NCI-H146 treated with DMSO at 0.1 percent for 48 hours (cell line): ENCODE measurements around the gene TRAF3.
"Not testable (repeated sequence)": the region's sequence is repeated elsewhere in the genome, so short reads cannot be mapped to it uniquely, and the experiment has no call there.

Experiments used
- DNase-seq: peaks from one replicate; lab custom pipeline; 2025; ENCODE audit not compliant: unreplicated experiment; lab: John Stamatoyannopoulos, UW

The TRAF3 gene

DNA sequence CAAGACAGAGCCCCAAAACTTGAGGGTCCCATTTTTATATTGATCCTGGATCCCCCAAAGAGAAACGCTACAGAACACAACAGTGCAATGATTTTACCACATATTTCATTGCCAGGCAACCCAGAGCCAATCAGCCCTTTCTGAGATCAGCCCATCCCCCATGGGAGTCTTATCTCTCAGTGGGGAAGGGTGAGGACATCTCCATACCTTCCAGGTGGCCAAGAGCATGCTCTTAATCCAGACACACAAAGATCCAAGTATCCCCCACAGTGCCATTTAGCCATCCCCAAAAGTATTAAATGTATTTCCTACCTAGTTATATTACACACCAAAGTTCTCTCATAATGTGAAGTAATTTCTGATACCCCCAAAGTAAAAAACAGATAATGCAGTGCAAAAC lies 82.7 kb downstream of the TRAF3 start:
- no peak for DNase-seq

DNA sequence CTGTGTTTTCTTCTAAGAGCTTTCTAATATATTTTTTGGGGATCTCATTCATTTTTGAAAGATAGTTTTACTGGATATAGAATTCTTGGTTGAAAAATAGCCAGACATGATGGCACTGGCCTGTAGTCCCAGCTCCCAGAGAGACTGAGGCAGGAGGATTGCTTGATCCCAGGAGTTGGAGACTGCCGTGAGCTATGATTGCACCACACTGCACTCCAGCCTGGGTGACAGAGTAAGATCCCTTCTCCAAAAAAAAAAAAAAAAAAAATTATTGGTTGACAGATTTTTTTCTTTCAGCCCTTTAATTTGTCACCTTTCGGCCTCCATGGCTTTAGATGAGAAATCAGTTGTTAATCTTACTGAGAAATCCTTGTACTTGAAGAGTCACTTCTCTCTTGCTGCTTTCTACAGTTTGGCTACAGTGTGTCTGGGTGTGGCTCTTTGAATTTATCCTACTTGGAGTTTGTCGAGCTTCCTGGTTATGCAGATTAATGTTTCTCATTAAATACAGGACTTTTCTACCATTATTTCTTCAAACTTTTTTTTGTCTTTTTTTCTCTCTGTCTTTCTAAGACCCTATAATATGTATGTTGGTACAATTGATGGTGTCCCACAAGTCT lies 85.0 kb downstream of the TRAF3 start:
- DNase-seq, result no peak

DNA sequence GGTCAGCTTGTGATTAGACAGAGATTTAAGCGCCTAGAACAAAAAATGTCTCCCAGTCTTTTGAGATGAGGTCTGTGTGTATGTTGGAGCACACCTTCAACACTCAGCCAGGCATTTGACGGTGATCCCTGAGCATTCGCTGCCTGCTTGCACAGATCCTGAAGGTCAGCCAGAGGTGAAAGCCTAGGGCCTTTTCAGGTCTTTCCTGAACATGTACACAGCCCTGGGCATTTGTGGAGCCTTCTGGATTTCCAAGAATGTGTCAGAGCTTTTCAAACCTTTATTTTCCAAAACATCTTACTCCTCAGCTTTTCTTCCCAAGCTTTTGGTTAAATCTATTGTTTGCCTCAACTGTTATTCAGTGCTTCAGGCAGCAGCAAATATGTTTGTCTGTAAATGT lies 86.1 kb downstream of the TRAF3 start:
- no peak for DNase-seq

DNA sequence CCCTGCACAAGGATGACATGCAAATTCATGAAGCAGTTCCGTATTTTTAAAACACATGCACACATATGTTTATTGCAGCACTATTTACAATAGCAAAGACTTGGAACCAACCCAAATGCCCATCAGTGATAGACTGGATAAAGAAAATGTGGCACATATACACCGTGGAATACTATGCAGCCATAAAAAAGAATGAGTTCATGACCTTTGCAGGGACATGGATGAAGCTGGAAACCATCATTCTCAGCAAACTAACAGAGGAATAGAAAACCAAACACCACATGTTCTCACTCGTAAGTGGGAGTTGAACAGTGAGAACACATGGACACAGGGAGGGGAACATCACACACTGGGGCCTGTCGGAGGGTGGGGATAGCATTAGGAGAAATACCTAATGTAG lies 88.7 kb downstream of the TRAF3 start:
- DNase-seq, result not testable (repeated sequence)

DNA sequence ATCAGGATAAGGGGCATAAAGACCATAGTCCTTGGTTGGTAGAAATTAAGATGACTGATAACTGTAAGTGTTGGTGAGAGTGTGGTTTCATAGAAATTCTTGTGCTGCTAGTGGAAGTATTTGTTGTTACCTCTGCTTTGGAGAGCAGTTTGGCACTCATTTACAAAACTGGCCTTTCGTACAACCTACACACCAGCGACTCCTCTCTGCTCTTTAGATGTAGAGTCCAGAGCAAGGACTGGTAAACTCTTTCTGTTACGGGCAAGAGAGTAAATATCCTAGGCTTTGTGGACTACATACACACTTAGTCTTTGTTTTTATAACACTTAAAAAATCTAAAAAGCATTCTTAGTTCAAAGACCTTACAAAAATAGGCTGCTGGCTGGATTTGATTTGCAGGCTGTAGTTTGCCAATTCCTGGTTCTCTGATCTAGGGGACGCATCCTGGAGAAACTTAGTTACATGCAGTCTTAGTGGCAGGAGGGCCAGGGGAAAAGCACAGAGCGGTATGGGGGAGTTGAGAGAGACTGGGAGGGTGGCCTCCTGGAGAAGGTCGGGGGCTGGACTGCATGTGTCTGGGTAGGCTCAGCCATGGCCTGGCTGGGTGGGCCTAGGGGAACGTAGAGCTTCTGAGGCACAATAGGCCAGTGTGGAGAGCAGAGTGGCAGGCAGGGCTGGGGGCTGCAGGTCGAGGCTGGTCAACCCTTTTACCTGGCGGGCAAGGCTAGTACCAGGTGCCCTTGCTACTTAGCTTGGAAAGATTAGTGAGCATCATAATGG lies 89.9 kb downstream of the TRAF3 start:
- DNase-seq, result no peak

DNA sequence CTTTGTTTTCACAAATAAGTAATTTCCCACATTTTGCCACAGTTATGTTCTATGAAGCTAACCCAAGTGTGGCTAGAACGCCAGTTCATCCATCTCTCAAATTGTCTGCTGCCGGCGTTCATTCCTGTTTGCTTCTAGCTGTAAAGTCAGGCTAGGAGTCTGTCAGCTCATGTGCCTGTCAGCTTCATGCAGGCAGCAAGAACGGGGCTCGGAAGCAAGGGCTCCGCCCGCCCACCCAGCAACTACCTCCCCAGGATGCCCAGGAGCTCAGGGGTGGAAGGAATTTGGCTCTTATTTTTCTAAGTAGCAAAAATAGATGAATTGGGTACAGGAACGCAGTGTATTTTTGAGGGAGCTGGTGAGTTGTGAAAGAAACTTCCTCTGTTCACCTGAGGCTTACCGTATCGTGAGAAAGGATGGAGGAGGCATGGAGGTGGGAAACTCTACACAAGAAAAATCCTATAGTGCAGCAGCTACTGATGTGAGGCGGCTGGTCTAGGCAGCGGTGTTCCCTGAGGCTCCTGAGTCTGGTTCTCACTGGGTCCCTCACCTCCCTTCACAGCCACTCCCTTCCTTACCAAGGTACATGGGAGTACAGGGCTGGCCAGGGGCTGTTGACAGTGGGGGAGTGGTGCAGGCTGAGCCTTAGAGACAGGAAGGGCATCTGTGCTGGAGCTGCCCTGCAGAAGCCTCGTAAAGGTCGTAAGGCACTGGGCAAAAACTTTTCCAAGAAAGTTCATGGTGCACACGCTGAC lies 90.8 kb downstream of the TRAF3 start:
- DNase-seq, result no peak

DNA sequence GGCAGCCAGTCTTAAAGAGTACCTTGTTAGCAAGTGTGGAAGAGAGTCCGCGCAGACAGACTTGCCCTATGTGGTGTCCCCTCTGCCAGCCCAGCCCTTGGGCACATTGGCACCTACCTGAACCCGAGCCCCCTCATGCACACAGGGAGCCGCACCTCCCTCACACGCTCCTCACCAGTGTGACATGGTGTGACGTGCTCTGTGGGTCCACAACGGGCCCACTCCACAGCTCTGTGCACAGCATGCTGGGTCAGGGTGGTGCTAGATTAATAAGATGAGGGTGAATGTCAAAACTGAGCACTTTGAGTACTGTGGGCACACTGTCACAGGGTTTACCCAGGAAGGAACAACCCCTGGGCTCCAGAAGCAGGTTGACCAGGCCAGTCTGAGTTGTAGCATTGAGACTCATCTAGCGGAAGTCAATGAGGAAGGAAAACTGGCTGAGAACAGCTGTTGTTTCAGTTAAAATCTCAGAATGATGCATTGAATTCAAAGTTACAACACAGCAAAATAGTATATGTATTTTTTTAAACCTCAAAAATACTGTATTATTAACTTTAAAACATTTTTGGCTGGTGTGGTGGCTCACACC lies 91.8 kb downstream of the TRAF3 start:
- no peak for DNase-seq

DNA sequence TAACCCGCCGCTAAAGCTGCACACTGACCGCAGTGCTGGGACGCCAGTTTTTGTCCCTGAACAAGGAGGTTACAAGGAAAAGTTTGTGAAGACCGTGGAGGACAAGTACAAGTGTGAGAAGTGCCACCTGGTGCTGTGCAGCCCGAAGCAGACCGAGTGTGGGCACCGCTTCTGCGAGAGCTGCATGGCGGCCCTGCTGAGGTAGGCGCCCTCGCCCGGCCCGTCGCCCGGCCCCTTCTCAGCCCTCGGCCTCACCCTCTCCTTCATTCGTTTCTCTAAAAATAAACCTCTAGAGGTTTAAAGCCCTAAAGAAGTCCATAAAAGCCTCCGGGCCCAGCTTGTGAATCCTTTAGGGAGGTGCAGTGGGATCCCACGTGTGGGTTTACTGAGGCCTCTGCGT lies 93.0 kb downstream of the TRAF3 start:
- no peak for DNase-seq

DNA sequence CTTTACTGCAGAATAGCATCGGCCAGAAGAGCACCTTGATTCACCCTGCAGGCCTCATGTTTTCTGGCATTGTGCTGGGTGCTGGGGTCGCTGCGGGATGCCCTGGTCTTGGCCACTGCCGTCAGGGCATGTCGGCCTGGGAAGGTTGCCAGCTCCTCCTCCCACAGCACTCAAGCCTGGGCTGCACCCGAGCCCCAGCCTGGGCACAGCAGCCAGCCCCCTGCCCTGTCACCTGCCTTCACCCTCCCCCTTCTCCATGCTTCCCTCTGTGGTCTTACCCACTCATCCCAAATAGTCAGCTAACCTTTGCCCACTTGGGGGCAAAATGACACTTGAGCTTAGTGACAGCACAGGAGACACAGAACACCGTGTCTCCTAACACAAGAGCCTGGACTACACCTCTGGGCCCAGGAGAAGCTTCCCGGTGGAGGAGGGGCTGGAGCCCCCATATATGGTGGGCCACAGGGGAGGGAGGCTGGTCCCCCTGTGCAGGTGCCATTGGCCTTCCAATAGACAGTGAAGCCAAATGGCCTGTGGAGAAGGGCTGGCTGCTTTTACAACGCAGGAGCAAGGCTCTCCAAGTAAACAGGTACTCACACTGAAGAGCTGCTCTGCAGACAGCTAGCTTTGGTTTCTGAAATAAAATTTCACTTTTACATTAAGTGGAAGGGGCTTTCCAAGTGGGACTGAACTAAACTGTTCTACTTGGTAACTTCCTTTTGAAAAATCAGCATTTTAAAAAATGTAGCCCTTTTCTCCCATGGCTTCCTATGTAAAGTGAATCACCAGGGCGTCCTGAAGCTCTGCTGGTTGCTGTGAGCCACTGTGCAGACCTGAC lies 94.0 kb downstream of the TRAF3 start:
- DNase-seq, result no peak

DNA sequence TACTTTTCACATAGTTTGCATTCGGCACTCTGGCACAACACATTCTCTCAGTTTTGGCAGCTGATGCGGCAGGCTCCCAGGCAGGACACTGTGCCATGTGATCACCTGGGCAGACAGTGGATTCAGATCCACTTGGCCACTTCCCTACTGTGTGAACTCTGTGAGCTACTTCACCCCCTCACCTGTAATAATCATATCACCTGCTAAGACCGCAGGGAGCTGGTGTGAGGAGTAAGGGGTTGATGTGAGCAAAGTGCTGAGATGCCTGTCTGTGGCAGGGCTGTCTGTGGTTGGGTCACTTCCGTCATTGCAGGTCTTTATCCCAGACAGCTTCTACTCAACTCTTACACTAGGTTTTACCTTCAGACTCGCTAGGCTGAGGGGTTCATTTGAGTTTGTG lies 94.8 kb downstream of the TRAF3 start:
- DNase-seq, result no peak

DNA sequence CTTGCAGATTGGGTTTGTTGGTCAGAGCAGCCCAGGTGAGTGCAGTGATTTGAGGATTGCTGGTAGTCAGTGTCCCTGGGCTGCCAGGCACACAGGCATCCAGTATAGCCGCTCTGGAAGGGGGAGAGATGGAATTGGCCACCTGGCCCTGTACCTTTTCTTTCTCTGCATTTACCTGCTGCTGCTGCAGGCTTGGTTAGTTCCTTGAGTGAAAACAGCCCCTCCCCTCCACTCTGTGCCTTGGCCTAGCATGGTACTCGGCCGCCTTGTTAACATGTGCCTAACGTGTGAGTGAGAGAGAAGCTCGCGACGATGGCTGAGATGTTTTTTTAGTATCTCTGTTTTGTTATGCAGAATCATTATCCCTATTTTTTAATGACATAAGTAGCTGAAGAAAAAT lies 95.9 kb downstream of the TRAF3 start:
- no peak for DNase-seq

DNA sequence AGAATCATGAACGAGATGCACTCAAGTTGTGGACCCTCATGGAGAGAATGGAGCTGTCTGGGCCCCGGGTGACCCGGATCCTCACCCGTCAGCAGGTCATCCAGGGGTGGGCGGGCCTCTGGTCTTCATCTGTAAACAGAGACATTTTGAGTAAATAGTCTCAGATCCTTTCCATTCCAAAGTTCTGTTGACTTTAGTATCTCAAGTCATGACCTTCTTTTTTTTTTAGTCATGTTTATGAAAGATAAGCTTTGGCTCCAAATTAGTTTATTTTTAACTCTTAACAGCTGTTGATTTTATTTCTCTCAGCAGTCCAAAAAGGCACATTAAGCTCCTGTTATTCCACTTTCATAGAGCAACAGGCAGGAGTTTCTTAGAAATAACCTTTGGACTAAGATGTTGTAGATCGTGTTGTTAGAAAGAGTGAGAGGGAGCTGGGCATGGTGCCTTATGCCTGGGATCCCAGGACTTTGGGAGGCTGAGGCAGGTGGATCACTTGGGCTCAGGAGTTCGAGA lies 96.4 kb downstream of the TRAF3 start:
- no peak for DNase-seq

DNA sequence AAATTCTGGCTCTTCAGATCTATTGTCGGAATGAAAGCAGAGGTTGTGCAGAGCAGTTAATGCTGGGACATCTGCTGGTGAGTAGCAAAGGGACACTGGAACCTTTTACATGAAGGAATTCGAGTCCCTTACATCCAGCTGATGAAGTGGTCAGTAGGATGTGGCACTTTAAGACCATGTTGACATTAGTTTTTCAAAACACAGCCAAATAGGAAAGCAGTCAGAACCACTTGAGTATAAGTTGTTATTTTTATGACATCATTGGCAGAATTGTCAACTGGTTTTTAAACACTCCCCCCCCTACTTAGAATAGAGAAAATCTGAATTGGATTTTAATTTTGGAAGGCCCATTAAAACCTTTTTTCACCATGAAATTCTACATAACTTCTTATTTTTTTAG lies 98.4 kb downstream of the TRAF3 start:
- no peak for DNase-seq

DNA sequence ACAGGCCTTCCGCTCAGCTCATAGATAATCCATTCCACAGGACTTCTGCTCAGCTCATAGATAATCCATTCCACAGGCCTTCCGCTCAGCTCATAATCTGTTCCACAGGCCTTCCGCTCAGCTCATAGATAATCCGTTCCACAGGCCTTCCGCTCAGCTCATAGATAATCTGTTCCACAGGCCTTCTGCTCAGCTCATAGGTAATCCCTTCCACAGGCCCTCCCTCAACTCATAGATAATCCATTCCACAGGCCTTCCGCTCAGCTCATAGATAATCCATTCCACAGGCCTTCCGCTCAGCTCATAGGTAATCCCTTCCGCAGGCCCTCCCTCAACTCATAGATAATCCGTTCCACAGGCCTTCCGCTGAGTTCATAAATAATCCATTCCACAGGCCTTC lies 100.3 kb downstream of the TRAF3 start:
- DNase-seq, result not testable (repeated sequence)

DNA sequence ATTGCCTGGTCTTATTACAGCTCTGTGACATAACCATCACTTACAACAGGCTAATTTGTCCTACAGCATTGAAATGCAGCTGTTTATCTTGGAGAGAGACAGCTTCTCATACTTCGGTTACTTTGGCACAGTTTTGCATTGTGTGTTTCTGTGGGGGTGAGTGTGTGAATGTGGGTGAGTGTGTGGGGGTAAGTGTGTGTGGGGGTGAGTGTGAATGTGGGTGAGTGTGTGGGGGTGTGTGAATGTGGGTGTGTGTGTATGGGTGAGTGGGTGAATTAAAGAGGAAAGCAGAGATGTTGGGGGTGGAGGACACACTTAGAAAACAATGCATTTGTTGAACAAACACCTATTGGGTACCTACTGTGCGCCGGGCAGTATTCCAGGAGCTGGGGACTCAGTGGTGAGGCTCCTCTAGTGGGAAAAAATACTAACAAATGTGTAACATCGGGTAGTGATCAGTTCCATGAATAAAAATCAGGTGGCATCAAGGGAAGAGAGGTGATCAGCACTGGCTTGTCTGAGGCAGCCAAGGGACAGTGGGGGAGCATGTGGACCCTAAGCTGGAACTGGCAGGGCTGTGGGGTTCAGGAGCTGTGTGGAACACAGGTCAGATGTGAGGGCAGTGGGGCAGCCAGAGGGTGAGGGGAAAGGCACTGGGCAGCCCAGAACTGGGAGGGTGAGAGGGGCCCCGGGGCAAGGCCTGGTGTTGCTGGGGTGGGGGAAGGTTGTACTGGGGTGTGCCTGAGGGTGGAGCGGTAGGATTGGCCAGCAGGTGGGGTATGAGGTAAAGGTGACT lies 101.1 kb downstream of the TRAF3 start:
- DNase-seq, result no peak

DNA sequence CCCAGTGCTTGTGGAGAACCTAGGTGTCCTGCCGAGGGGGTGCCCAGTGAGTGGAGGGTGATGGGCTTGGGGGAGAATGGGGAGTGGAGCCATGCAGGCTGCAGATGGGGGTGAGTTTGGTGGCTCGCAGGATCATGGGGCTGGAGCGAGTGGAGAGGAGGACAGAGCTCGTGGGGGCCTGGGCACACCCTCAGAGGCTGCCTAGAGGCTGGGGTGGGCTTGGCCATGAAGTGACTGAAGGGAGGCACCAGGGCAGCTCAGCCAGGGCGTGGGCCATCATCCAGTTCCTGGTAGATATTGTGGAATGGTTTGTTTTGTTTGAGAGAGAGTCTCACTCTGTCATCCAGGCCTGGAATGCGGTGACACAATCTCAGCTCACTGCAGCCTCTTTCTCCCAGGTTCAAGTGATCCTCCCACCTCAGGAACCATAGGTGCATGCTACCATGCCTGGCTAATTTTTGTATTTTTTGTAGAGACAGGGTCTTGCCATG lies 101.8 kb downstream of the TRAF3 start:
- DNase-seq, result no peak

DNA sequence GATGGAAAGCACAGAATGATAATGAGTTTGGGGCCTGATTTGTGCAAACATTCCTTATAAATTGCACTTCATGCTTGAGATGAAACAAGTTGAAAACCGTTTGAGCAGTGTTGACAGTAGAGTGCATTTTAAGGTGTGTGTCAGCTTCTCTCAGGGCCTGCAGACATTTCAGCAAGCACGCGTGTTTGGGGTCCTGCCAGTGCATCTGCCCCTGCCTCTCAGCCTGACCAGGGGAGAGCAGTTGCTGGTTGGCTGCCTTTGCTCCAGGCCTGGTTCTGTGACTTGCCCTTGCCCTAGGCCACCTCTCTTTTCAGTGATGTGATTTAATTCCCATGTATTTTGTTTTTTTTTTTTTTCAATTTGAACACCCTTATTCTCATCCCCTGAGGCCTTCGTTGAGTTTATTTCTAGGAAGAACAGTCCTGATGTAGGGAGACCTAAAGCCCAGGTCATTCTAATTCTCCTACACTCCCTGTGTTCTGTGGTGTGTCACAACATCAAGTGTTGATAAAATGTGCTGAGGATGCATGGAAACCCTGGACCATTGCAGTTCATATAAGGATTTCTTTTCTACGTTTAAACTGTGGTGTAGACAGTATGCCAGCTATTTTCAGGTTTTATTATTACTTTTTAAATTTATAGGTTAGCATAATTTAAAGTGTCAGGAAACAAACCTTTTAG lies 105.1 kb downstream of the TRAF3 start:
- no peak for DNase-seq

DNA sequence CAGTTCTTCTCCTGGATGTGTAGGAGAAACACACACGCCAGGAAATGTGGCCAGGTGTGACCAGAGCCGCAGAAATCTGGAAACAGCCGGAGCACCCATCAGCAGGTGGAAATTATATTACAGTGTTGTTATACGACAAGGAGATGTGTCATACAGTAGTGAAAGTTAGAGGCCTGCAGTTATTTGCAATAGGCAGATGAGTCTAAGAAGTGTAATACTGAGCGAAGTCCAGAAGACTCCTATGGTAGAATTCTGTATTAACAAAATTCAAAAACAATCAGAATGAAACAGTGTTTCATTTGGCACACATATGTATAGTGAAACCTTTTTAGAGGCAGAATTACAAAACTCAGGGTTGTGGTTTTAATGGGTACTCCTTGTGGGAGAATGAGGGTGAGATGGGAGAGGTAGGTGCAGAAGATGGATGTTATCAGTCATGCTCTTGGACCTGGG lies 105.9 kb downstream of the TRAF3 start:
- DNase-seq, result no peak

DNA sequence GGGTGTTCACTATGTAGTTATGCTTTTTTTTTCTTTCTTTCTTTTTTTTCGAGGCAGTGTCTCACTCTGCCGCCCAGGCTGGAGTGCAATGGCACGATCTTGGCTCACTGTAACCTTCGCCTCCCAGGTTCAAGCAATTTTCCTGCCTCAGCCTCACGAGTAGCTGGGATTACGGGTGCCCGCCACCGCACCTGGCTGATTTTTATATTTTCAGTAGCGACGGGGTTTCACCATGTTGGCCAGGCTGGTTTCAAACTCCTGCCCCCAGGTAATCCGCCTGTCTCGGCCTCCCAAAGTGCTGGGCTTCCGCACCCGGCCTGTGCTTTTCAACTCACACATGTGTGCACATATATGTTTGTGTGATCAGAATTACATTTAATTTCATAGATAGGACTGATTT lies 106.3 kb downstream of the TRAF3 start:
- DNase-seq, result no peak
